Progenitor cell of endocrine pancreas (in vitro differentiated cells): ENCODE measurements around the gene CNNM4. TPM values are rescaled to one million over a fixed set of nuclear protein-coding genes. Genes with fewer than 3 reads are reported as not detected.

Experiments used
- DNase-seq: peaks from one replicate; pipeline ENCODE4 v3.0.0; 2021; ENCODE audit warnings: low spot score; ENCODE audit not compliant: unreplicated experiment
- H3K27ac Mint-ChIP-seq: 2 replicates; pipeline ENCODE4 v1.8.0; 2021; ENCODE audit warnings: mild to moderate bottlenecking, moderate library complexity, mixed read lengths
- H3K27me3 Mint-ChIP-seq: 2 replicates; pipeline ENCODE4 v1.8.0; 2021; ENCODE audit warnings: mixed read lengths
- H3K36me3 Mint-ChIP-seq: 2 replicates; pipeline ENCODE4 v1.8.0; 2022; ENCODE audit warnings: mixed read lengths; ENCODE audit not compliant: insufficient read depth
- H3K4me1 Mint-ChIP-seq: 2 replicates; pipeline ENCODE4 v1.8.0; 2021; ENCODE audit warnings: low read depth, mixed read lengths
- H3K4me3 Mint-ChIP-seq: 2 replicates; pipeline ENCODE4 v1.8.0; 2021; ENCODE audit warnings: low read depth, mild to moderate bottlenecking, moderate library complexity, mixed read lengths
- H3K9me3 Mint-ChIP-seq: 2 replicates; pipeline ENCODE4 v1.8.0; 2021; ENCODE audit warnings: low read depth, mixed read lengths
- total RNA-seq: library from RNA; stranded (reverse); gene quantifications from 2 replicates; pipeline ENCODE4 v1.2.1, GENCODE V29; 2021
- TF ChIP-seq, protein P1 (sequence below): fragments of 200-600 bp; sonication (generic); IDR thresholded peaks from one replicate; pipeline ENCODE4 v1.5.0; 2021; ENCODE audit warnings: antibody characterized with exemption, mild to moderate bottlenecking; ENCODE audit not compliant: unreplicated experiment

The CNNM4 gene
- total RNA-seq, 1 donor from 2014 or later = 11.1 TPM

- H3K36me3 Mint-ChIP-seq = peaks cover 18% of the 10 kb centered on the region
- no peak overlapping the region for H3K27ac Mint-ChIP-seq
- TF ChIP-seq, protein P1, sequence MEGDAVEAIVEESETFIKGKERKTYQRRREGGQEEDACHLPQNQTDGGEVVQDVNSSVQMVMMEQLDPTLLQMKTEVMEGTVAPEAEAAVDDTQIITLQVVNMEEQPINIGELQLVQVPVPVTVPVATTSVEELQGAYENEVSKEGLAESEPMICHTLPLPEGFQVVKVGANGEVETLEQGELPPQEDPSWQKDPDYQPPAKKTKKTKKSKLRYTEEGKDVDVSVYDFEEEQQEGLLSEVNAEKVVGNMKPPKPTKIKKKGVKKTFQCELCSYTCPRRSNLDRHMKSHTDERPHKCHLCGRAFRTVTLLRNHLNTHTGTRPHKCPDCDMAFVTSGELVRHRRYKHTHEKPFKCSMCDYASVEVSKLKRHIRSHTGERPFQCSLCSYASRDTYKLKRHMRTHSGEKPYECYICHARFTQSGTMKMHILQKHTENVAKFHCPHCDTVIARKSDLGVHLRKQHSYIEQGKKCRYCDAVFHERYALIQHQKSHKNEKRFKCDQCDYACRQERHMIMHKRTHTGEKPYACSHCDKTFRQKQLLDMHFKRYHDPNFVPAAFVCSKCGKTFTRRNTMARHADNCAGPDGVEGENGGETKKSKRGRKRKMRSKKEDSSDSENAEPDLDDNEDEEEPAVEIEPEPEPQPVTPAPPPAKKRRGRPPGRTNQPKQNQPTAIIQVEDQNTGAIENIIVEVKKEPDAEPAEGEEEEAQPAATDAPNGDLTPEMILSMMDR = no peak
- H3K27me3 Mint-ChIP-seq = no peaks in the 10 kb centered on the region
- H3K4me3 Mint-ChIP-seq = no peak overlapping the region
- H3K9me3 Mint-ChIP-seq = no peaks in the 10 kb centered on the region
- no peak for DNase-seq
- peaks cover 35% of the 10 kb centered on the region for H3K4me1 Mint-ChIP-seq
Observed at GRCh38 chr2:96824079-96824870, 63.6 kb downstream of the CNNM4 start.

DNA sequence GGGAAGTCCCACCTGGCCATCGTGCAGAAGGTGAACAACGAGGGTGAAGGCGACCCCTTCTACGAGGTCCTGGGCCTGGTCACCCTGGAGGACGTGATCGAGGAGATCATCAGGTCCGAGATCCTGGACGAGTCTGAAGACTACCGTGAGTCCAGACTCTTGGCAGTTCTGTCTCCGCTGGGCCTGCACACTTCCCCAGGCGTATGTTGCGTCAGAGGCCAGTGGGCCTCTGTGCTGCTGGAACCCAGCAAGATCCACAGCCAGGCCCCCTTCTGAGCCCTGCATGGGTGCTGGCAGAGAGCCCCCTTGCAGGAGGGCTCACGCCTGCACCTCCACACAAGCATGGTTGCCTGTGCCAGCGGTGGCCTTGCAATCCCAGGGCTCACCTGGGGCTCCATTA is 64.4 kb downstream of the CNNM4 start:
- Mint-ChIP-seq H3K9me3 (no peaks in the 10 kb centered on the region), H3K4me1 (peaks cover 27% of the 10 kb centered on the region), H3K4me3 (no peak overlapping the region), H3K27me3 (no peaks in the 10 kb centered on the region), H3K36me3 (peaks cover 22% of the 10 kb centered on the region), H3K27ac (no peak overlapping the region)
- TF ChIP-seq, protein P1 = no peak
- DNase-seq = no peak

- H3K36me3 Mint-ChIP-seq = peaks cover 26% of the 10 kb centered on the region
- peaks cover 17% of the 10 kb centered on the region for H3K4me1 Mint-ChIP-seq
- no peak overlapping the region for H3K4me3 Mint-ChIP-seq
- TF ChIP-seq, protein P1 = no peak
- no peak for DNase-seq
- H3K27me3 Mint-ChIP-seq = no peaks in the 10 kb centered on the region
- H3K27ac Mint-ChIP-seq = no peak overlapping the region
- no peaks in the 10 kb centered on the region for H3K9me3 Mint-ChIP-seq
Observed at GRCh38 chr2:96826546-96827278, 66.0 kb downstream of the CNNM4 start.

DNA sequence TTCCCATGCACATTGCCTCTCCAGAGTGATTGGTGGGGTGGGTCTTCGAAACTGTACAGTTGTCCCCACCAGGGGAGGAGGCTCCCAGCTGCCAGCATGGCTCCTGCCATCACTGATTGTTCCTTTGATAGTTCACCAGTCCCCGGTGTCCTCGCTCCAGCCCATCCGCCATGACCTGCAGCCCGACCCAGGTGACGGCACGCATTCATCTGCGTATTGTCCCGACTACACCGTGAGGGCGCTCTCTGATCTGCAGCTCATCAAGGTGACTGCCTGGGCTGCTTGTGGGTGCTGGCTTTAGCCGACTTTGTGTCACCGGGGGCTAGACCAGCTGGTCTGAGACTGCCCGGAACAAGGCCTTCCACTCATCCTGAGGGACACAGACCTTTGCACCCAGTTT is 67.7 kb downstream of the CNNM4 start:
- Mint-ChIP-seq H3K9me3 (no peaks in the 10 kb centered on the region), H3K4me1 (peaks cover 29% of the 10 kb centered on the region), H3K27me3 (no peaks in the 10 kb centered on the region), H3K4me3 (no peak overlapping the region), H3K36me3 (peaks cover 24% of the 10 kb centered on the region), H3K27ac (no peak overlapping the region)
- TF ChIP-seq, protein P1 = no peak
- no peak for DNase-seq

- peaks cover 30% of the 10 kb centered on the region for H3K4me1 Mint-ChIP-seq
- peaks cover 24% of the 10 kb centered on the region for H3K36me3 Mint-ChIP-seq
- H3K27ac Mint-ChIP-seq = no peak overlapping the region
- TF ChIP-seq, protein P1 = no peak
- no peak for DNase-seq
- H3K4me3 Mint-ChIP-seq = no peak overlapping the region
- H3K9me3 Mint-ChIP-seq = no peaks in the 10 kb centered on the region
- no peaks in the 10 kb centered on the region for H3K27me3 Mint-ChIP-seq
Observed at GRCh38 chr2:96828874-96829273, 68.2 kb downstream of the CNNM4 start.
